Caco-2 (cell line): Measurements from ENCODE around the gene ACSM6. TPM values are rescaled to one million over a fixed set of nuclear protein-coding genes. Genes with fewer than 3 reads are reported as not detected.

Experiments
- BruUV-seq: library from RNA; stranded (reverse); fragments of 400-500 nt; replicated peaks from 2 replicates; lab custom pipeline; 2021; lab: Mats Ljungman, UMichigan
- CTCF ChIA-PET: fragments of 300-600 bp; sonication (Branson Sonifier 250); formaldehyde crosslinking; loops from one replicate; lab custom pipeline; 2022; ENCODE audit warnings: antibody characterized with exemption; lab: Charles Lee
- POLR2A ChIA-PET: fragments of 300-600 bp; sonication (Branson Sonifier 250); formaldehyde crosslinking; loops from one replicate; lab custom pipeline; 2022; ENCODE audit warnings: antibody characterized with exemption; lab: Charles Lee
- DNase-seq, 2 experiments: peaks; one replicate each; pipeline versions ENCODE4 v3.0.0 to v3.0.0-alpha.2; 2020 to 2022
- H3K27me3 ChIP-seq: replicated peaks from 2 replicates; pipeline ENCODE4 v1.6.0; 2011; ENCODE audit warnings: low read length; ENCODE audit not compliant: control insufficient read depth, insufficient read depth
- H3K36me3 ChIP-seq: 2 replicates; pipeline ENCODE4 v1.5.1; 2011; ENCODE audit warnings: low read length; ENCODE audit not compliant: control insufficient read depth, insufficient read depth
- H3K4me1 ChIP-seq: fragments of 250-450 bp; sonication (Bioruptor Pico); 2 replicates; pipeline ENCODE4 v1.5.1; 2020; ENCODE audit warnings: mild to moderate bottlenecking
- H3K4me3 ChIP-seq: 2 replicates; pipeline ENCODE4 v1.5.1; 2011; ENCODE audit warnings: low read depth, mild to moderate bottlenecking, control low read depth, low read length
- H3K9me3 ChIP-seq: fragments of 250-450 bp; sonication (Bioruptor Pico); 2 replicates; pipeline ENCODE4 v1.5.1; 2020; ENCODE audit warnings: mild to moderate bottlenecking, moderate library complexity
- H3K27ac Mint-ChIP-seq: one replicate; pipeline ENCODE4 v1.8.0; 2022; ENCODE audit warnings: mixed read lengths; ENCODE audit not compliant: unreplicated experiment
- H3K27me3 Mint-ChIP-seq: one replicate; pipeline ENCODE4 v1.8.0; 2022; ENCODE audit warnings: mixed read lengths; ENCODE audit not compliant: insufficient read depth, unreplicated experiment
- H3K36me3 Mint-ChIP-seq: one replicate; pipeline ENCODE4 v1.8.0; 2022; ENCODE audit warnings: mild to moderate bottlenecking, mixed read lengths; ENCODE audit not compliant: insufficient read depth, unreplicated experiment
- H3K4me1 Mint-ChIP-seq: one replicate; pipeline ENCODE4 v1.8.0; 2022; ENCODE audit warnings: low read depth, mixed read lengths; ENCODE audit not compliant: unreplicated experiment
- H3K4me3 Mint-ChIP-seq: one replicate; pipeline ENCODE4 v1.8.0; 2022; ENCODE audit warnings: mild to moderate bottlenecking, moderate library complexity, mixed read lengths; ENCODE audit not compliant: unreplicated experiment
- H3K9me3 Mint-ChIP-seq: one replicate; pipeline ENCODE4 v1.8.0; 2022; ENCODE audit warnings: mixed read lengths; ENCODE audit not compliant: unreplicated experiment
- CTCF ChIP-seq, 2 experiments: fragments of 200-600 bp in 1 of 2; IDR thresholded peaks; 1 replicate in 1 of 2; 2 replicates in 1 of 2; pipeline versions ENCODE4 v1.5.1 to v1.8.0; 2011 to 2022; ENCODE audit warnings: antibody characterized with exemption in 1 of 2, control low read depth in 1 of 2, inconsistent platforms in 1 of 2, low read depth in 1 of 2, low read length in 1 of 2, mild to moderate bottlenecking in 1 of 2, moderate library complexity in 1 of 2; ENCODE audit not compliant: insufficient read depth in 1 of 2, severe bottlenecking in 1 of 2, unreplicated experiment in 1 of 2
- intact Hi-C: fragments of 100-400 bp; cut with micrococcal nuclease; formaldehyde crosslinking; loops from one replicate; pipeline ENCODE4 v1.10.0; 2022; ENCODE audit not compliant: unreplicated experiment
- total RNA-seq: library from RNA; stranded (reverse); gene quantifications from 2 replicates; pipeline ENCODE4 v1.2.3, GENCODE V29; 2022

ACSM6 gene
- total RNA-seq, 1 experiment from 2014 or later = not detected

DNA sequence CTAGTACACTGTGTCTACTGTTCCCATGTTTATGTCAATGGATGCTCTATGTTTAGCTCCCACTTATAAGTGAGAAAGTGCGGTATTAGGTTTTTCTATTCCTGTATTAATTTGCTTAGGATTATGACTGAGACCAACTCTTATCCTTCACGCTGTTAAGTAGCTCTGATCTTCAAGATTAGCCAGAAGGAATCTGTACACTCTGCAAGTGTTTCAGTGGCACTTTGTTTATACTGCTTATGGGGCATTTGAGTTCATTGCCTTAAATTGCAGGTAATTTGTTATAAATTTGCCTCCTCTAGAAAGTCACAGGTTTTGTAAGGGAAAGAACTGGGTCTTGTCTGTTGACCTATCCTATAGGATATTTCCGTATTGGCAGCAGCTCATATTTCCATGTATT is 6.4 kb upstream of the ACSM6 start:
- peaks cover 19% of the 10 kb centered on the region for H3K9me3 Mint-ChIP-seq
- H3K27me3 Mint-ChIP-seq = no peaks in the 10 kb centered on the region
- TF ChIP-seq CTCF (IDR thresholded peaks at IDR 0.05; ENCODE audit: insufficient read depth in 1 of 2, low read depth in 1 of 2, low read length in 1 of 2, severe bottlenecking in 1 of 2, unreplicated experiment in 1 of 2) = no peak
- Histone ChIP-seq H3K4me1 (peaks cover 13% of the 10 kb centered on the region), H3K4me3 (no peak overlapping the region), H3K36me3 (no peaks in the 10 kb centered on the region; the same call in 1 of the 2 replicates), H3K9me3 (no peaks in the 10 kb centered on the region), H3K27me3 (no peaks in the 10 kb centered on the region)
- BruUV-seq = no TSS peak
- H3K4me1 Mint-ChIP-seq = peaks cover 25% of the 10 kb centered on the region
- H3K4me3 Mint-ChIP-seq = no peak overlapping the region
- ChIA-PET CTCF (no interaction called here), POLR2A (no interaction called here)
- intact Hi-C loops = no loop called here
- peaks cover 9% of the 10 kb centered on the region for H3K36me3 Mint-ChIP-seq
- no peak for DNase-seq
- H3K27ac Mint-ChIP-seq = no peak overlapping the region

DNA sequence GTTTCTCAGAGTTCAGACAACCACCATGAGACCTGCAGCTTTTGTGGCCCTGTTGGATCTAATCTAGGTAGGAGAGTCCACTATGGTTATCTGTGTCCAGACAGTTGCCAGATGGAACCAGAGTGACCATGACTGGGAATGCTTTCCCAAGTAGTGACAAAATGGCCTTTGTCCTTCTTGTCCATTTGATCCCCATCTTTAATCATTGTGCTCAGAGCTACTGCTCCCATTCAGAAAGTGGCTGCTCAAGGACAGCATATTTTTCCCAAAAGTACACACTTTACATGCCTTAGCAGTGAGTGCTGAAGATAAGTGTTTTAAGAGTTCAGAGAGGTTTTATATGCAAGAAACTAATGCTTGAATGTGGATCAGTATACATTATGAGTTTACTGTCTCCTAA is 5.4 kb upstream of the ACSM6 start:
- no peak overlapping the region for H3K4me3 Mint-ChIP-seq
- intact Hi-C loops = no loop called here
- H3K27me3 ChIP-seq = no peaks in the 10 kb centered on the region
- no peak overlapping the region for H3K27ac Mint-ChIP-seq
- no peaks in the 10 kb centered on the region; the same call in 1 of the 2 replicates for H3K36me3 ChIP-seq
- POLR2A ChIA-PET = no interaction called here
- TF ChIP-seq CTCF (IDR thresholded peaks at IDR 0.05; ENCODE audit: insufficient read depth in 1 of 2, low read depth in 1 of 2, low read length in 1 of 2, severe bottlenecking in 1 of 2, unreplicated experiment in 1 of 2) = no peak
- CTCF ChIA-PET = no interaction called here
- H3K9me3 ChIP-seq = no peaks in the 10 kb centered on the region
- H3K36me3 Mint-ChIP-seq = peaks cover 6% of the 10 kb centered on the region
- no peak for DNase-seq
- no TSS peak for BruUV-seq
- H3K9me3 Mint-ChIP-seq = peaks cover 18% of the 10 kb centered on the region
- H3K4me1 Mint-ChIP-seq = peaks cover 25% of the 10 kb centered on the region
- H3K27me3 Mint-ChIP-seq = no peaks in the 10 kb centered on the region
- H3K4me3 ChIP-seq = no peak overlapping the region
- H3K4me1 ChIP-seq = peaks cover 13% of the 10 kb centered on the region

DNA sequence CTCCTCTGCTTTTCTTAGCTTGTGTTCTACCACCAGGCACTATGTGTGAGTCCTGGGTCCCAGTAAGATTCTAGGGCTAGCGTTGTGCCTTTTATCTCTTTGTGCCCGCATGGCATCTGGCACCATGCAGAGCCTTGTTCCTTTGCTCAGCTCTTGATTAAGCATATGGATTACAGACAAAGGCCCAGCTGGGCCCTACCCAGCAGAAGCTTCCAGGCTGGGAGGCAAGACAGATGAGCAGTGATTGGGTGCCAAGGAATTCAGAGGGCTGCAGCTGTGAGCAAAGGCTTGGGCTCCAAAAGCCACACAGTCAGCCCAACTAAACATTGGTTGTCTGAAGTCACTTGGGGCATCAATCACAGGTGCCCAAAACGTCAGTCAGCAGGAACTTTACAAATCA is 2.0 kb downstream of the ACSM6 start:
- Mint-ChIP-seq H3K4me3 (no peak overlapping the region), H3K27ac (no peak overlapping the region), H3K36me3 (no peaks in the 10 kb centered on the region), H3K27me3 (no peaks in the 10 kb centered on the region), H3K9me3 (no peaks in the 10 kb centered on the region), H3K4me1 (peaks cover 14% of the 10 kb centered on the region)
- CTCF ChIA-PET = interaction anchor here (0.6 kb wide), 1 partner anchor 407 kb away, joined by 3 read pairs; no protein-coding TSS in a partner anchor
- Histone ChIP-seq H3K4me1 (peaks cover 11% of the 10 kb centered on the region; the same call in 1 of the 2 replicates), H3K4me3 (no peak overlapping the region), H3K27me3 (no peaks in the 10 kb centered on the region), H3K36me3 (no peaks in the 10 kb centered on the region), H3K9me3 (no peaks in the 10 kb centered on the region)
- intact Hi-C loops = no loop called here
- POLR2A ChIA-PET = no interaction called here
- TF ChIP-seq CTCF (IDR thresholded peaks at IDR 0.05; ENCODE audit: insufficient read depth in 1 of 2, low read depth in 1 of 2, low read length in 1 of 2, severe bottlenecking in 1 of 2, unreplicated experiment in 1 of 2) = no peak
- no peak for DNase-seq
- no TSS peak for BruUV-seq
